ENCODE data around the gene WDFY3.

DNA sequence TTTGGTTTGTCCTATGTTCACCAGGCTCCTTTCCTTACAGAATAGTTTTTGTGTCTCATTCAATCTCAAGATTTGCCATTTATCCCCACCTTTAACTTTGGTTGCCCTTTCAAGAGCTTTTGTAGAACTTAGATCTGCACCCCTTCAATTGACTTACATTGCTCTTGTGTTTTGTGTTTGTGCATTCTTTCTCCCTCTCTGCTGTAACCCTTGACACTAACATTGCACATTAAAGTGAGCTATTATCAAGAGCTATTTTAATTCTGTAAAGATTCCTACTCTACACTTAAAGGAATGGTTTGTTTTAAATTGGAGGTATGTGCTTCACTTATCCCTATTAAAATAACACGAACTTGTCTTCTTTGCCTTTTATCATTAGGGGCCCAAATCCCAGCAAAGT lies 318.3 kb downstream of the WDFY3 start:
- TF ChIP-seq, protein P1, sequence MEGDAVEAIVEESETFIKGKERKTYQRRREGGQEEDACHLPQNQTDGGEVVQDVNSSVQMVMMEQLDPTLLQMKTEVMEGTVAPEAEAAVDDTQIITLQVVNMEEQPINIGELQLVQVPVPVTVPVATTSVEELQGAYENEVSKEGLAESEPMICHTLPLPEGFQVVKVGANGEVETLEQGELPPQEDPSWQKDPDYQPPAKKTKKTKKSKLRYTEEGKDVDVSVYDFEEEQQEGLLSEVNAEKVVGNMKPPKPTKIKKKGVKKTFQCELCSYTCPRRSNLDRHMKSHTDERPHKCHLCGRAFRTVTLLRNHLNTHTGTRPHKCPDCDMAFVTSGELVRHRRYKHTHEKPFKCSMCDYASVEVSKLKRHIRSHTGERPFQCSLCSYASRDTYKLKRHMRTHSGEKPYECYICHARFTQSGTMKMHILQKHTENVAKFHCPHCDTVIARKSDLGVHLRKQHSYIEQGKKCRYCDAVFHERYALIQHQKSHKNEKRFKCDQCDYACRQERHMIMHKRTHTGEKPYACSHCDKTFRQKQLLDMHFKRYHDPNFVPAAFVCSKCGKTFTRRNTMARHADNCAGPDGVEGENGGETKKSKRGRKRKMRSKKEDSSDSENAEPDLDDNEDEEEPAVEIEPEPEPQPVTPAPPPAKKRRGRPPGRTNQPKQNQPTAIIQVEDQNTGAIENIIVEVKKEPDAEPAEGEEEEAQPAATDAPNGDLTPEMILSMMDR (IDR thresholded peaks at IDR 0.05; ENCODE audit: low read length): no peak
- TF ChIP-seq EZH2 (IDR thresholded peaks at IDR 0.05; ENCODE audit: borderline replicate concordance, low read length): no peak
